Activated T-cell treated with anti-CD3 and anti-CD28 coated beads, Interleukin-2, amount 50 U/mL, for 1 hour (primary cell): ENCODE data around the gene HIGD2B.
"Not testable (repeated sequence)": the region's sequence is repeated elsewhere in the genome, so short reads cannot be mapped to it uniquely, and the experiment has no call there.

ENCODE experiments used
- DNase-seq: peaks from one replicate; pipeline ENCODE4 v3.0.0-alpha.2; 2020

The HIGD2B gene, protein sequence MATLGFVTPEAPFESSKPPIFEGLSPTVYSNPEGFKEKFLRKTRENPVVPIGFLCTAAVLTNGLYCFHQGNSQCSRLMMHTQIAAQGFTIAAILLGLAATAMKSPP

DNA sequence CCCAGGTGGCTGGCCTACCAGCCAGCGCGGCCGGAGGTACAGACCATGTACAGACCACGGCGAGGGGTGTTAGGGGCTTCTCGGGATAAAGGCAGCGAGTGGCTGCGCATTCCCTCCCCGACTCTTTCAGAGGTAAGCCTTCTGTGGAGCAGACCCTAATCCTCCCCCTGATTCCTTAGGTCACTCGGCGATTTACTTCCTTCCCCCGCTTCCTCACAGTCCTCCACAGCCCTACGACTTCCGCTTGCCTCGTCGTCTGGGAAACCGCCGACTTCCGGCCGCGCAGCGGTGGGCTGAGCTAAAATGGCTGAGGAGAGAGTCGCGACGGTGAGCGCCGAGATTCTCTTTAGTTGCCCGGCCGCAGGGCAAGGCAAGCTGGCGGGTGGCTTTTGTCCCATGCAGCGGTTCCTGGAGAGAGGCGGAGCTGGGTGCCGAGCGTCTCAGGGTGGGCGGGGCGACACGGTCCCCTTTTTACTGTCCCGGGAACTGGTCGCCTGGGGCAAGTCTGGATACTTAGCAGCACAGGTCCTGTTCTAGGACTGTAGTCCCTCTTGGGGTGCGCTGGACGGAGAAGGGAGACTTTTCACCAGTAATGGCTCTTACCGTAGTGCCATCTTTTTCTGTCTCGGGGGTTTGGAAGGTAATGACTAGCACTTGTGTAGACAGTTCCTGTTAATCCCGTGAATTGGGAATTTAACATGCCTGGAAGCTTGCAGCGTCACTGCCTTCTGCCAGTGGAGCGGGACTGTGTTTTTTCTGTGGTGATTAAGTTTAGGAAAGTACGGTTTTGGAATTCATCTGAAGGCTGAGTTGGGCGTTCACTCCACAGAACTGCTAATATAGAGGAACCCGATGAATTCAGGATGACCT lies at the start of gene HIGD2B, which contains the start of gene BBS4:
HIGD2B (minus strand) TSS at position 258 of the 870 bp plus-strand sequence. CDS start 9,808 bp downstream, outside the sequence.
BBS4 (plus strand) TSS at position 283 of the 870 bp plus-strand sequence; CDS start at position 304, 21 bp downstream.
- DNase-seq, result peak; percentile 86

DNA sequence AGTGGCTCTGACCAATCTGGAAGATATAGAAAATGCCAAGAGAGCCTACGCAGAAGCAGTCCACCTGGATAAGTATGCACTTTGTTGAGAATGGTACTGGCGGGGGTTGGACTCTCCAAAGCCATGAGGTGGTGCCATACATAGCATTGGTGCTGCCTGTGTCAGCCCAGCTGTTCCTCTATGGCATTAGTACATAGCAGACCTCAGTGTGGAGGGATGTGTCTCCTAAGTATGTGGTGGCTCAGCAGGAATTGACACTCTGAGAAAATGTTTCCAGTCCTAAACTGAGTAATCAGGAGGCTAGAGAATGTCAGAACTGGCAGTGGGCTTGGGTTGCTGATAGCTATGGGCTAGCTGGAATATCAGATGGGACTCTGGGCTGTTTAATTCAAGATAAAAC lies 49.1 kb upstream of the HIGD2B start:
- DNase-seq, result no peak

DNA sequence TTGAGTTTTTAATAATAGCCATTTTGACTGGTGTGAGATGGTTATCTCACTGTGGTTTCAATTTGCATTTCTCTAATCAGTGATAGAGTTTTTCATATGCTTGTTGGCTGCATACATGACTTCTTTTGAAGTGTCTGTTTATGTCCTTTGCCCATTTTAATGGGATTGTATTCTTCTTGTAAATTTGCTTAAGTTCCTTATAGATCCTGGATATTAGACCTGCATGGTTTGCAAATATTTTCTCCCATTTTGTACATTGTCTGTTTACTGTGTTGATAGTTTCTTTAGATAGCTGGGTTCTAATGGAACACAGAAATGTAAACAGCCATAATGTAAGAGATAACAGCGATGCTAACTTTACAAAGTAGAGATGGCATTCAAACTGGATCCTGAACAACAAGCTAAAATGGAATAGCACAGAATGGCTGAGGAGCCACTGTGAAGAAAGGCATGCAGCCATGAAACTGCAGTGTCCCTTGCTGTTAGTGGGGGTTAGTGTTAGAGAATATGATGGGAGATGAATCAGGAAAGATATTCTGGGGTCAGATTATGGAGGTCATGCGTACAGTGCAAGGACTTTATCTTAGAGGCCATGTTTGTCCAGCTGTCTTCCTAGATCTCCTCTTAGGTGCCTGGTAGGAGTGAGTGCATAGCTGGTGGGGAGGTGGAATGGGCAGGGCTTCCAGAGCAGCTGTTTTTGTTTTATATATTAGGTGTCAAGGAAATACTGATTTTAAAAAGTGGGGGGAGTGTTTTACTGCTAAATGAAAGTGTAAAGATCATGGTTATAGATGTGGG lies 48.2 kb upstream of the HIGD2B start:
- DNase-seq, result no peak

DNA sequence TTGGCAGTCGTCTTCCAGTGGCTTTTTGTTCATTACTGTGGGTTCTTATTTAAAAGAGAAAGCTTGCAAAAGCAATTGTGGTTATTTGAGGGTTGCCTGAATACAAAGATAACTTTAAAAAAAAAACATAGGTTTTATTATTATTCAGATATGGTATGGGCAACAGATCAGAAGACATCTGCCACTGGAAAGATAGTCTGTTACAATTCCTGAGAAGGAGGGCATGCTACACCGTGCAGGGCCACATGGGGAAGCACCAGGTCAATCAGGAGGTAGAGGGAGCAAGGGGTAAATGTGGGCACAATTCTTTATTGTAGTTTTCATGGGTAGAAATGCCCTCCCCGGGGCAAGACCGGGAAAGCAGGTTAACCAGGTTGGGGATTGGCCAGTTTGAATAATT lies 46.5 kb upstream of the HIGD2B start:
- no peak for DNase-seq

DNA sequence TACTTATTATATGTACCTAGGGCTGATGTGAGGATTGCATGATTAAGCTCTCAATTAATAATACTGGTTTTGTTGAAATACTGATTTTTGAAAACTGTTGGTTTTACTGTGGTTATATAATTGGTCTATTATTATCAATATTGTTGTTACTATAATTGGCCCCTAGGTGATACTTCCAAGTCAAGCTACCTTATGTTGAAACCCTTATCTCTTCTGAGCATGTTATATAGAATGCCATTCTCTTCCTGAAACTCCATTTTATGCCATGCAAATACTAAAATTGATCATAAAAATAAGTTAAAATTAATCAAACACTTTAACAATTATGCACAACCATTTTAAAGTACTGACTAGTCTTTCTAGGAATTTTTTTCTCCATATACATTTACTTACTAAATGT lies 46.1 kb upstream of the HIGD2B start:
- no peak for DNase-seq

DNA sequence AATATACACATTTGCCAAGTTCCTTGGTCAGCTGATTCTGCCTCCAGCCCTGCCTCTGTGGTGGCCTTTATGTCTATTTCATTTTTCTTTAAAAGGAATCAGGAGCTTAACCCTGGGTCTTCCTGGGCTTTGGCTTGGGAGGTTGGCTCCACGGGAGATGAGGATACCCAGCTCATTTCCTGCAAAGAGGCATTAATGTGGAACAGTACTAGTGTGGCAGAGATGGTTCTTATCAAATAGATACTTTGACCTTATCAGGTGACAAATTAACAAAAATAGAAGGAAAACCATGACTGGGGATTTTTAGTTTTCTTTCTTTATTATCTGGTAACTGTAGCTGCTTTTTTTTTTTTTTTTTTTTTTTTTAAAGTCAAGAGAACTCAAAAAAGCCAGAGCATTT lies 42.8 kb upstream of the HIGD2B start:
- no peak for DNase-seq

DNA sequence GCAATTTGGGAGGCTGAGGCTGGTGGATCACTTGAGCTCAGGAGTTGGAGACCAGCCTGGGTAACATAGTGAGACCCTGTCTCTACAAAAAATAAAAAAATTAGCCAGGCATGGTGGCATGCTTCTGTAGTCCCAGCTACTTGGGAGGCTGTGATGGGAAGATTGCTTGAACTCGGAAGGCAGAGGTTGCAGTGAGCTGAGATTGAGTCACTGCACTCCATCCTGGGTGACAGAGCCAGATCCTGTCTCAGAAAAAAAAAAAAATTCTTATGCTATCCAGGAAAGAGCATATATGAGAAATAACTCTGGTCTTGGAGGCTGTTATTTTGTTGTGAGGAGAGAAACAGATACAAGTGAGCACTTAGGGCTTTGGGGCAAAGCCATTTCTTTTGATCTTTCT lies 42.3 kb upstream of the HIGD2B start:
- not testable (repeated sequence) for DNase-seq

DNA sequence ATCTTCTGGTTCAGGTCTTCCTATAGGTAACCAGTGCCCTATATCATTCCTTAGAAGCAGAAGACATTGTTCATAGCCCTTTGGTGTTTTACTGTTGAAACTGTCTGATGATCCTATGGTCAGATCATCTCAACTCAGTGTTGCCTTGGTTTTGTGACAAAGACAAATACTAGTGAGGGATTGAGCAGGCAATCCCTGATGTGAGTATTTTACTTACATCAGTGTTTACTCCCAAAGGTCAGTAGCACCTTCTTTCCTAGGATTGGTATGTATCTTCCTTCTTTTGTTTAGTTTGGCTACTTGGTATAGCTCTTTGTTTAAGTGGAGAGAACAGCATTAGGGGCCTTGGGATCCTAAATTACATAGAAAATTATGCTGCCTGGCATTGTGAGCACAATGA lies 41.2 kb upstream of the HIGD2B start:
- DNase-seq, result no peak

DNA sequence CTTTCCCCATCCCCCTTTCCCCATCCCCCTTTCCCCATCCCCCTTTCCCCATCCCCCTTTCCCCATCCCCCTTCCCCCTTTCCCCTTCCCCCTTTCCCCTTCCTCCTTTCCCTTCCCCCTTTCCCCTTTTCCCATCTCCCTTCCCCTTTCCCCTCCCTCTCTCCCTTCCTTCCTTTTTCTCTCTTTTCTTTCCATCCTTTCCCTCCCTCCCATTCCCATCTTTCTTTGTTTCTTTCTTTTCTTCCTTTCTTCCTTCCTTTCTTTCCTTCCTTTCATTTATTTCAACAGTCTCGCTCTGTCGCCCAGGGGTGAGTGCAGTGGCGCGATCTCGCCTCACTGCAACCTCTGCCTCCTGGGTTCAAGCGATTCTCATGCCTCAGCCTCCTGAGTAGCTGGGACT lies 39.9 kb upstream of the HIGD2B start:
- DNase-seq, result not testable (repeated sequence)

DNA sequence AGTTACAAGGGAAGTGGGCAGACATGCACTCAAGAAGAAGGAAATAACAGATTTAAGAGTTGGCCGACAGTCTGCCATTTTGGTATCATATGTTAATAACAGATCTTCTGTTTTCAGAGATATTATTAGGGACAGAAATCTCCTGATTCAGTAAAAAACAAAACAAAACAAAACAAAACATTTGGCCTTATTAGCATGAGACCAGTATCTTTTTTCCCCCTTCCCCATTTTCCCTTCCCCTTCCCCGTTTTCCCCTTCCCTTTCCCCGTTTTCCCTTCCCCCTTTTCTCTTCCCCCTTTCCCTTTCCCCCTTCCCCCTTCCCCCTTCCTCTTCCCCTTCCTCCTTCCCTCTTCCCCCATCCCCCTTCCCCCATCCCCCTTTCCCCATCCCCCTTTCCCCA lies 39.5 kb upstream of the HIGD2B start:
- no peak for DNase-seq

DNA sequence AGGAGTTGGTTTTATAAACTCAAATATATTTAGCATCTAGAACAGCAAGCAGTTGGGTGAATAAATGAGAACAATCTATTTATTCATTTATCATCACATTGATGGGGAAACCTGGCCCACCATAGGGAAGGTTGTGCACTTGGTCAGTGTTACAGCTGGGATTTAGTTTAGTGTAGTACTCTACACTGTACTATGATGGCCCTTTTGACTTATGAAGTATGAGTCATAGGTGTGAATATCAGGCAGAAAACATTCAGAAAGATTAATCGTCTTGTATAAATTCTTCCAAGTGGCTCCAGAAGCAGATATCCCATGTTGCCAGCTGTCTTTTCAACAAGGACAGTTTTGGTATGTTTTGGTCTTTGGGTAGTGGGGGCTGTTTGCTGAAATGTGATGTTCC lies 38.0 kb upstream of the HIGD2B start:
- DNase-seq, result no peak

DNA sequence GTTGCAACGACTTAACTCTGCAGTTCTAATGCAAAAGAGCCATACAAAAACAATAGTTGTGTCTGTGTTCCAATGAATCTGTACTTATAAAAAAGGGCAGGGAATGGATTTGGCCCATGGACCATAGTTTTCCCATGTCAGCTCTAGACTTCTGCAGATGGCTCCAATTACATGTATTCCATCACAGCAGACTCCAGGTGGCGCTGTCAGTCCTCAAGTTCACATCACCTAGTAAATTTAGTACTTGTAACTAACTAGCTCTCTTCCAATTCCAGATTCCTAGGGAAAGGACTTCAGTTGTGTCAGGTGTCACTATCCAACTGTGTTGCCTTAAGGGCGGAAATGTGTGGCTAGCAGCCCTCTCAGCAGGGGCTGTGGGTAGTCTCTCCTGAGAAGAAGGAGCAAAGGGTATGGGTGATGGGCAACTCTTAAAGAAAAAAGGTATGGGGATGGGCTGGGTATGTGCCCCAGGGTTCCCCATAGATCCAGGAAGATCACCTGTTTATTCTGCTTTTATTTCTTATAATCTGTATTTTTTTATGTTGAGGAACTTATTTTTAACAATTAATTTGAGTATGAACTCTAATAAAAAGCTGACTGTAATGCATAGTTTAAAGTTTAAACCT lies 36.2 kb upstream of the HIGD2B start:
- peak; percentile 67 for DNase-seq

DNA sequence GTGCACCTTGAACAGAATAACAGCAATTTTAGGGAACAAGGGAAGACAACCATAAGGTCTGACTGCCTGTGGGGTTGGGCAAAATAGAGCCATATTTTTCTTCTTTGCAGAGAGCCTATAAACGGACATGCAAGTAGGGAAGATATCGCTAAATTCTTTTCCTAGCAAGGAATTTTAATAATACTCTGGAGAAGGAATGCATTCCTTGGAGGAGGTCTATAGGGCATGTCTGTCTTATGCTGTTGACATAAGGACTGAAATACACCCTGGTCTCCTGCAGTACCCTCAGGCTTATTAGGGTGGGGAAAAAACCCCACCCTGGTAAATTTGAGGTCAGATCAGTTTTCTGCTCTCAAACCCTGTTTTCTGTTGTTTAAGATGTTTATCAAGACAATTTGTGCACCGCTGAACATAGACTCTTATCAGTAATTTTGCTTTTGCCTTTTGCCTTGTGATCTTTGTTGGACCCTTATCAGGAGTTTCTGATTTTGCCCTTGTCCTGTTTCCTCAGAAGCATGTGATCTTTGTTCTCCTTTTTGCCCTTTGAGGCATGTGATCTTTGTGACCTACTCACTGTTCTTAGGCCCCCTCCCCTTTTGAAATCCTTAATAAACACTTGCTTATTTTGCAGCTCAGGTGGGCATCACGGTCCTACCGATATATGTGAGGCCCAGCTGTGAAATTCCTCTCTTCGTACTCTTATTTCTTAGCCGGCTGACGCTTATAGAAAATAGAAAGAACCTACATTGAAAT lies 22.7 kb upstream of the HIGD2B start:
- DNase-seq, result not testable (repeated sequence)

DNA sequence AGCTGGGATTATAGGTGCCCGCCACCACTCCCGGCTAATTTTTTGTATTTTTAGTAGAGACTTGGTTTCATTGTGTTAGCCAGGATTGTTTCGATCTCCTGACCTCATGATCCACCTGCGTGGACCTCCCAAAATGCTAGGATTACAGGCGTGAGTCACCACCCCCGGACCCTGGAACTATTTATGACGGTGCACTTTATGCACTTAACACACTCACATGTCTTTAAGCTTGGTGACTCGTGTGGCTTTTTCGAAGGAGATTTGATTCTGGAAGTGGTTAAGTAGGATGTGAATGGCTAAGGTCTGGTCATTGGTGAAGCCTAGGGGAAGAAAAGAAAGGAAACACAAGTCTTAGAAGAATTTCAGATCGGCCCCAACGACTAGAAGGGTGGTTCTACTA lies 20.3 kb upstream of the HIGD2B start:
- DNase-seq, result no peak

DNA sequence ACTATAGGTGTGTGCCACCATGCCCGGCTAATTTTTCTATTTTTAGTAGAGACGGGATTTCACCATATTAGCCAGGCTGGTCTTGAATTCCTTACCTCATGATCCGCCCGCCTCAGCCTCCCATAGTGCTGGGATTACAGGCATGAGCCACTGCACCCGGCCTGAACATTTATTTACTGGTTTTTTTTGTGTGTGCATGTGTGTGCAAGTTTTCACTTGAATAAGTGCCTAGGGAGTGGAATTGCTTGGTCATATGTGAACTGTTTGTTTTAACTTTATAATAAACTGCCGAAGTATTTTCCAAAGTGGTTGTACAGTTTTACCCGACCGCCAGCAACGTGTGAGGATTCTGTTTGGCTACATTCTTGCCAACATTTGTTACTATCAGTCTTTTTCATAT lies 14.1 kb upstream of the HIGD2B start:
- no peak for DNase-seq

DNA sequence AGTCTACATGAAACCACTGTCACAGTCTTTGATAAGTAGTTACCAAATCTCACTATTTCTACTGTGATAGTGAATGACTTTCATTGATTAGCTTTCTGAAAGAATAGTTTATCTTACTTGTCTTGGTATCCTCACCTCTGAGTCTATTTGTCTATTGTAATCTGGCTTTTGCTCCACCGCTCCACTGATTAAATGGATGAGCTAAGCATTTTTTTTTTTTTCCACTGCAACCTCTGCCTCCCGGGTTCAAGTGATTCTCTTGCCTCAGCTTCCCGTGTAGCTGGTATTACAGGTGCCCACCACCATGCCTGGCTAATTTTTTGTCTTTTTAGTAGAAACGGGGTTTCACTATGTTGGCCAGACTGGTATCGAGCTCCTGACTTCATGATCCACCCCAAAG lies 13.0 kb upstream of the HIGD2B start:
- DNase-seq, result no peak

DNA sequence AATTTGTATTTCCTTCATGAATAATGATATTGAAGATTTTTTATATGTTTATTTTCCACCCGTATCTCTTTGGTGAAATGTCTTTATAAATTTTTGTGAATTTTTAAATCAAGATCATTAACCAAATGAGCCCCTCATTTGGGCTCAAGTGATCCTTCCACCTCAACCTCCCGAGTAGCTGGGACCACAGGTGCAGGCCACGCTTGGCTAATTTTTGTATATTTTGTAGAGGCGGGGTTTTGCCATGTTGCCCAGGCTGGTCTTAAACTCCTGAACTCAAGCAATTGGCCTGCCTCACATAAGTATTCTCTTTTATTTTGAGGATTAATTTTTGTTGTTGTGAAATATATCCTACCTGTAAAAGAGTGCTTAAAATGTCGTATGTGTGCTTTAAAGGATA lies 5.0 kb upstream of the HIGD2B start:
- DNase-seq, result no peak

DNA sequence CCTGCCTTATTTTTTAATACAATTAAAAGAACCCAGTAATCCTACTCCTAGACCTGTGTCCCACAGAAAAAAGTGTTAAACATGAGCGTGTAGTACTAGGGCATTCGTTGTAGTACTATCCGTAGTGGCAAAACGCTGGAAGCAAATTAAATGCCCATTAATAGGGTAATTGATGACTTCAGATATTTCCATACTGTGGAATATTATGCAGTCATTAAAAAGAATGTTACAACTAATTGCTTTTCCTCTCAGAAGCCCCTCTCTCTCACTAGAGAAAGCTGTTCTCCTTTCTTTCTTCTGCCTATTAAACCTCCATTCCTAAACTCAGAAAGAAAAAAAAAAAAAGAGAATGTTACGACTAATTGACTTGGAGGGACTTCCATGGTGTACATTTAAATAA lies 2.7 kb upstream of the HIGD2B start:
- no peak for DNase-seq

DNA sequence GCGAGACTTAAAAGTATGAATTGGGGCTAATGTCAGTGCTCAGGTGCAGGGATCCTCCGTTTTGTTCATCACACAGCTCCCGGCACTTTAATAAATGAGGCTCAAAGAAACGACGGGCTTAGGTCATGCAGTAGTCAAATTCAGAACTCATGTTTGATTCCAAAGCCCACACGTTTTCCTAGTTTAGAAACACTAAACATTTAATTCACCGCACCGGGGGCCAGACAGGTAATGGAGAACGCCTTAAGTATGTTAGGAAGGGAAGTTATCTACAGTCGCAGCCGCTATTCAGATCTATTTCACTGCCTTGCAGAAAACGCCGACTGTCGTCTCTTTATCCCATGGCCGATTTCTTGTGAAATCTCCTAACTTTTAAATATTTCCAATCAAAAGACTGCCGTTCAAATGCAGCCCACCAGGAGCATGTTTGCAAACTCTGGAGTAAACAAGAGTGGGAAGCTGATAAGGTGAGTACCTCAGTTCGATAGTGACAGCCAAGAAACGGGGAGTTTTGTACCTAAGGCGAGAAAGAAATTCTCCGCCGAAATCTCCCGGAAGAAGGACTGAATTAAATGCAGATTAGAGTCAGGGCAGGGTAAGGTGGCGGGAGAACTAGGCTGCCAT lies 569 bp downstream of the HIGD2B start:
- DNase-seq, result no peak

DNA sequence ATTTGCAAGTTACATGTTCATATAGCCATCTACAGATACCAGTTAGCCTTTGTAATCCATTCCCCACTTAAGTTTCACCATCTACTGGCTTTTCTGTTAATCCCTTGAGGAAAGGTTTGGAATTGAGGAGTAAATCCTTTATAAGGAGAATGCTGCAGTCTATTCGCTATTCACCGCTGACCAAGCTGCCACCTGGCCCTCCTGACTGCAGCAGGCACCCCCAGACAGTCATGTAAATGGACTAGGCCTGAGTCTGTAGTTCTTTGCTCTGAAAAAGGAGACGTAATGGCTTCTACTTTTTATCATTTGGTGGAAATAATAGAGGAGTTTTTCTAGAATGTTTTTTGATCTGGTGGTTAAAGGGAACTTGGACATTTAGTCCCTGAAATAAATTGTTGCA lies 3.2 kb downstream of the HIGD2B start:
- no peak for DNase-seq

DNA sequence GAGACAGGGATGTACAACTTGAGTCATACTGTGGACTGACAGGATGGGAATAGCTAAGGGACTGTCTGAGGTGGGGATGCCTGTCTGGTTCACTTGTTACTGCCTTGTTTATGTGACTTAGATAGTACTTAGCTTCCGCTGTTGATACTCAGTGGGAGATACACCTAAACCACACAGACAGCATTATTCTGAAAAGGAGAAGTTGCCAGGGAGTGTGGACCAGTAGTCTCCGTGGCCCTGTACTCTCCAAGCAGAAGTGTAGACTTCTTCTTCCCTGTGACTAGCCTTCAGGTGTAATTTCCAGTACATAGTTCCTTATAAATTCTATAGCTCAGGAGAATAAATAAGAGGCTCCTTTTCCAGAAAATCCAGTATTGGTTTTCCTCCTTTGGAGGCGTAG lies 5.1 kb downstream of the HIGD2B start:
- DNase-seq, result no peak

DNA sequence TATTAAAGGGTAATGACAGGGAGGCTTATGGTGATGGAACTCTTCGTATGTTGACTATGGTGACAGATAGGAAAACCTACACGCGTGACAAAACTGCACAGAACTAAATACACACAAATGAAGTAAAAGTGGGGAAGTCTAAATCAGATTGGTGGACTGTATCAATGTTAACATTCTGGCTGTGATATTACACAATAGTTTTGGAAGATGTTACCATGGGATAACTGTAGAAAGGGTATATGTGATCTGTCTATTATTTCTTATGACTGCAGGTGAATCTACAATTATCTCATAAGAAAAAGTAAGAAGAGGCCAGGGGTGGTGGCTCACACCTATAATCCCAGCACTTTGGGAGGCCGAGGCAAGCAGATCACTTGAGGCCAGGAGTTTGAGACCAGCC lies 9.1 kb downstream of the HIGD2B start:
- no peak for DNase-seq
